Measurements from ENCODE around the gene MLLT3.

- TF ChIP-seq PAF1 (CRISPR knock-in tag; IDR thresholded peaks at IDR 0.05) (no peak), ZBED4 (CRISPR knock-in tag; IDR thresholded peaks at IDR 0.05; ENCODE audit: borderline replicate concordance) (no peak), CTCF (CRISPR knock-in tag; IDR thresholded peaks at IDR 0.05) (no peak), ZZZ3 (CRISPR knock-in tag; IDR thresholded peaks at IDR 0.05; ENCODE audit: borderline replicate concordance) (no peak), SNRNP70 (IDR thresholded peaks at IDR 0.05; ENCODE audit: low read depth, low read length) (no peak), BATF2 (CRISPR knock-in tag; IDR thresholded peaks at IDR 0.05) (no peak), HBP1 (CRISPR knock-in tag; IDR thresholded peaks at IDR 0.05; ENCODE audit: low read depth) (no peak), MAFF (IDR thresholded peaks at IDR 0.05; ENCODE audit: low read depth, low read length) (no peak), ZNF740 (CRISPR knock-in tag; IDR thresholded peaks at IDR 0.05) (no peak)
Observed at GRCh38 chr9:20405078-20405477, 217.2 kb downstream of the MLLT3 start.

Data from HepG2 (cell line).